Measurements from ENCODE around the gene BMS1. TPM values are rescaled to one million over a fixed set of nuclear protein-coding genes. Genes with fewer than 3 reads are reported as not detected.

The BMS1 gene
- total and polyA plus RNA-seq, 11 donors = 6.7 to 17.1 (median 13.8) TPM

DNA sequence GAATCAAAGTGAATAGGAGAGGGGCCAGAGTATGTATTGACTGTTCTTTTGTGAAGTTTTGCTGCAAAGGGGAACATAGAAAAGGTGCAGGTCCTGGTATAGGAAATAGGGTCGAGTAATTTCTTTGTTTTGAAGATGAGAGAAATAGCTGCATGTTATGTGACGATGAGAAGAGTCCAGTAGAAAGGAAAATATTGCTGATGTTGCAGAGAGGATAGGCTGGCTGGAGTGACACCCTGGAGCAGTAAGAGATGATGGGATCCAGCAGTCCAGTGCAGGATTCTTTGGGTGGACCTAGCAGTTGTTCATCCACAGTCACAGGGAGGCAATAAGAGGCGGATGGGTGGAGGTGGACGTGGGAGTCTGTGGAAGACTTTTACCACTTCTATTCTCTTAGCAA, 2.1 kb upstream of the BMS1 start:
- peaks cover 0 to 20% (median 10%) of the 10 kb centered on the region in 12 donors for H3K4me1 ChIP-seq
- 80 to 87% (median 84%) methylated on average over 4 of the region's 4 CpGs for WGBS, 4 donors
- no peak for DNase-seq
- H3K9me3 ChIP-seq = no peaks in the 10 kb centered on the region
- intact Hi-C loops (cut with DNase I) = loop anchor here in 3 of 10 donors (5.0 to 10.0 kb wide), 4 partner anchors 143 to 664 kb away; partner anchors contain the start of gene ZNF33B (in 3 of the 3)
- no peak overlapping the region for H3K27ac ChIP-seq
- ATAC-seq = no peak
- peaks cover 0 to 14% (median 12%) of the 10 kb centered on the region in 9 donors for H3K36me3 ChIP-seq
- no peak for TF ChIP-seq POLR2A (IDR thresholded peaks at IDR 0.05)
- TF ChIP-seq, protein P1, sequence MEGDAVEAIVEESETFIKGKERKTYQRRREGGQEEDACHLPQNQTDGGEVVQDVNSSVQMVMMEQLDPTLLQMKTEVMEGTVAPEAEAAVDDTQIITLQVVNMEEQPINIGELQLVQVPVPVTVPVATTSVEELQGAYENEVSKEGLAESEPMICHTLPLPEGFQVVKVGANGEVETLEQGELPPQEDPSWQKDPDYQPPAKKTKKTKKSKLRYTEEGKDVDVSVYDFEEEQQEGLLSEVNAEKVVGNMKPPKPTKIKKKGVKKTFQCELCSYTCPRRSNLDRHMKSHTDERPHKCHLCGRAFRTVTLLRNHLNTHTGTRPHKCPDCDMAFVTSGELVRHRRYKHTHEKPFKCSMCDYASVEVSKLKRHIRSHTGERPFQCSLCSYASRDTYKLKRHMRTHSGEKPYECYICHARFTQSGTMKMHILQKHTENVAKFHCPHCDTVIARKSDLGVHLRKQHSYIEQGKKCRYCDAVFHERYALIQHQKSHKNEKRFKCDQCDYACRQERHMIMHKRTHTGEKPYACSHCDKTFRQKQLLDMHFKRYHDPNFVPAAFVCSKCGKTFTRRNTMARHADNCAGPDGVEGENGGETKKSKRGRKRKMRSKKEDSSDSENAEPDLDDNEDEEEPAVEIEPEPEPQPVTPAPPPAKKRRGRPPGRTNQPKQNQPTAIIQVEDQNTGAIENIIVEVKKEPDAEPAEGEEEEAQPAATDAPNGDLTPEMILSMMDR (IDR thresholded peaks at IDR 0.05) = no peak
- peaks cover 0 to 23% (median 0%) of the 10 kb centered on the region in 9 donors for H3K27me3 ChIP-seq
- H3K4me3 ChIP-seq = no peak overlapping the region

DNA sequence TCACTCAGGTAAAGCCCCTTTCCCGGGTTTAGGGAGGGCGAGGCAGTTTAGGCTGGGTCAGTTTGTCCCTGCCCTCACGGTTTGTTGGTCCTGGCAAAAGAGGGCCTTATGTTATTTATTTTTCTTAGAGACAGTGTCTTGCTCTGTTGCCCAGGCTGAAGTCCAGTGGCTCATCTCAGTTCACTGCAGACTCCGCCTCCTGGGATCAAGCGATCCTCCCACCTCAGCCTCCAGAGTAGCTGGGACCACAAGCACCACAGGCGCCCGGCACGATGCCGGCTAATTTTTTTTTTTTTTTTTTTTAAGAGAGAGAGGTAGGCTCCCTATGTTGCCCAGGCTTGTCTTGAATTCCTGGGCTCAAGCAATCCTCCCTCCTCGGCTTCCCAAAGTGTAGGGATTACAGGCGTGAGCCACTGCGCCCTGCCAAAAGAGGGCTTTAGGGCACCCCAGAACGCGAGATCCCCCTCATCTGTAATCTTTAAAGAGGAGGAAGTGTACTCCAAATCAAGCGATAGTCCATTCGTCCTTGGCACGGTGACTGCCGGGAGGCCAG, 626 bp upstream of the BMS1 start:
- DNase-seq = no peak

GRCh38 chr10:42783181-42783549, 570 bp downstream of the BMS1 start:
- H3K4me3 ChIP-seq = peak overlapping the region; percentile 58 to 92 (median 78)
- H3K27ac ChIP-seq = peak overlapping the region in 11 of 12 donors; percentile 85 to 97 (median 95)
- TF ChIP-seq, protein P1 (IDR thresholded peaks at IDR 0.05) = no peak
- no peak for TF ChIP-seq POLR2A (IDR thresholded peaks at IDR 0.05)
- 0 to 3% (median 1%) methylated on average over 11 of the region's 11 CpGs for WGBS, 4 donors
- H3K36me3 ChIP-seq = peaks cover 0 to 40% (median 37%) of the 10 kb centered on the region in 9 donors
- DNase-seq (peak in 2 of 5 donors; percentile 30 to 43), ATAC-seq (peak in 3 of 4 donors; percentile 2 to 34 (median 28))
- intact Hi-C loops (cut with DNase I) = loop anchor here in 4 of 10 donors (2.0 to 10.0 kb wide), 6 partner anchors 30 to 662 kb away; partner anchors contain the start of gene ZNF33B (in 3 of the 4)
- H3K4me1 ChIP-seq = peaks cover 0 to 20% (median 10%) of the 10 kb centered on the region in 12 donors
- H3K9me3 ChIP-seq = no peaks in the 10 kb centered on the region
- no peaks in the 10 kb centered on the region for H3K27me3 ChIP-seq

More for the DNA sequence above, 626 bp upstream of the BMS1 start:
- TF ChIP-seq POLR2A (IDR thresholded peaks at IDR 0.05) = no peak
- TF ChIP-seq, protein P1 (IDR thresholded peaks at IDR 0.05) = no peak
- no peaks in the 10 kb centered on the region for H3K9me3 ChIP-seq
- H3K27me3 ChIP-seq = peaks cover 0 to 8% (median 0%) of the 10 kb centered on the region in 9 donors
- ATAC-seq = peak in 3 of 4 donors; percentile 3 to 23 (median 6)
- 32 to 40% (median 34%) methylated on average over 17 to 18 of the region's 18 CpGs for WGBS, 4 donors
- peaks cover 0 to 20% (median 10%) of the 10 kb centered on the region in 12 donors for H3K4me1 ChIP-seq
- H3K27ac ChIP-seq = peak overlapping the region; percentile 85 to 97 (median 94)
- H3K36me3 ChIP-seq = peaks cover 0 to 29% (median 27%) of the 10 kb centered on the region in 9 donors
- intact Hi-C loops (cut with DNase I) = loop anchor here in 5 of 10 donors (1.0 to 10.0 kb wide), 8 partner anchors 28 to 663 kb away; partner anchors contain the start of gene ZNF33B (in 3 of the 5)
- H3K4me3 ChIP-seq = peak overlapping the region; percentile 58 to 92 (median 78)

- no peak overlapping the region for H3K4me3 ChIP-seq
- WGBS, 4 donors = 89 to 93% (median 90%) methylated on average over 6 of the region's 6 CpGs
- no peak overlapping the region for H3K27ac ChIP-seq
- peaks cover 0 to 20% (median 10%) of the 10 kb centered on the region in 12 donors for H3K4me1 ChIP-seq
- H3K27me3 ChIP-seq = no peaks in the 10 kb centered on the region
- TF ChIP-seq POLR2A (IDR thresholded peaks at IDR 0.05) = no peak
- TF ChIP-seq, protein P1 (IDR thresholded peaks at IDR 0.05) = no peak
- no peaks in the 10 kb centered on the region for H3K9me3 ChIP-seq
- no peak for ATAC-seq
- no peak for DNase-seq
- intact Hi-C loops (cut with DNase I) = loop anchor here in 3 of 10 donors (10.0 kb wide), 3 partner anchors 151 to 659 kb away; partner anchors contain the start of gene ZNF33B (in 2 of the 3)
- peaks cover 0 to 66% (median 63%) of the 10 kb centered on the region in 9 donors for H3K36me3 ChIP-seq
Measured at GRCh38 chr10:42785759-42786158, 3.2 kb downstream of the BMS1 start.
